Thyroid gland (tissue), 4 donors: ENCODE data around the gene TMEM127.

Experiments used
- POLR2A ChIP-seq, 2 donors: fragments of 450-650 bp; IDR thresholded peaks; one replicate each; pipeline ENCODE4 v1.6.1; 2017; ENCODE audit warnings: antibody characterized with exemption in 2 of 2, mild to moderate bottlenecking in 2 of 2, moderate library complexity in 1 of 2
- TF ChIP-seq, protein P1 (sequence below), 6 experiments: fragments of 200-600 bp in 3 of 6; fragments of 450-650 bp in 3 of 6; sonication (generic) in 3 of 6; IDR thresholded peaks; one replicate each; pipeline ENCODE4 v1.5.1; 2016 to 2019; ENCODE audit warnings: antibody characterized with exemption in 6 of 6, mild to moderate bottlenecking in 2 of 6, inconsistent platforms in 1 of 6, moderate library complexity in 1 of 6

DNA sequence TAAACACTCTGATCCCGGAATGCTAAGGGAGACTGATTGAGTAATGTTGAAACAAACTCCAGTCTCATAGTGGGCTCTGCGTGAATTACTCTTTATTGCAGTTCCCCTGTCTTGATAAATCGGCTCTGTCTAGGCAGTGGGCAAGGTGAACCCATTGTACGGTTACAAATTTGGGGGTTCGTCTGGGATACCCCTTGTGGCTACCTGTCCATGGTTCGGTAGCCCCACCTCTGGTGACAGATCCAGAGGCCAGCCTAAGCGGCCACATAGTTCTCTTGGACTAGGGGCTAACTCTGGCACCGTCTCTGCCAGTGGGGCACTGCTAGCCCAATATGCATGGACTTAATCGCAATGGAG, 56.1 kb downstream of the TMEM127 start:
- TF ChIP-seq, protein P1, sequence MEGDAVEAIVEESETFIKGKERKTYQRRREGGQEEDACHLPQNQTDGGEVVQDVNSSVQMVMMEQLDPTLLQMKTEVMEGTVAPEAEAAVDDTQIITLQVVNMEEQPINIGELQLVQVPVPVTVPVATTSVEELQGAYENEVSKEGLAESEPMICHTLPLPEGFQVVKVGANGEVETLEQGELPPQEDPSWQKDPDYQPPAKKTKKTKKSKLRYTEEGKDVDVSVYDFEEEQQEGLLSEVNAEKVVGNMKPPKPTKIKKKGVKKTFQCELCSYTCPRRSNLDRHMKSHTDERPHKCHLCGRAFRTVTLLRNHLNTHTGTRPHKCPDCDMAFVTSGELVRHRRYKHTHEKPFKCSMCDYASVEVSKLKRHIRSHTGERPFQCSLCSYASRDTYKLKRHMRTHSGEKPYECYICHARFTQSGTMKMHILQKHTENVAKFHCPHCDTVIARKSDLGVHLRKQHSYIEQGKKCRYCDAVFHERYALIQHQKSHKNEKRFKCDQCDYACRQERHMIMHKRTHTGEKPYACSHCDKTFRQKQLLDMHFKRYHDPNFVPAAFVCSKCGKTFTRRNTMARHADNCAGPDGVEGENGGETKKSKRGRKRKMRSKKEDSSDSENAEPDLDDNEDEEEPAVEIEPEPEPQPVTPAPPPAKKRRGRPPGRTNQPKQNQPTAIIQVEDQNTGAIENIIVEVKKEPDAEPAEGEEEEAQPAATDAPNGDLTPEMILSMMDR (IDR thresholded peaks at IDR 0.05): no peak
- no peak for TF ChIP-seq POLR2A (IDR thresholded peaks at IDR 0.05)
